GM18870 (cell line): ENCODE measurements around the gene FCGR2B.
"Not testable (repeated sequence)": the region's sequence is repeated elsewhere in the genome, so short reads cannot be mapped to it uniquely, and the experiment has no call there.

Experiments
- ATAC-seq: cut with Tn5 transposase; IDR thresholded peaks from one replicate; pipeline ENCODE4 v1.9.1; 2021; ENCODE audit warnings: moderate library complexity; ENCODE audit not compliant: unreplicated experiment

Gene FCGR2B

DNA sequence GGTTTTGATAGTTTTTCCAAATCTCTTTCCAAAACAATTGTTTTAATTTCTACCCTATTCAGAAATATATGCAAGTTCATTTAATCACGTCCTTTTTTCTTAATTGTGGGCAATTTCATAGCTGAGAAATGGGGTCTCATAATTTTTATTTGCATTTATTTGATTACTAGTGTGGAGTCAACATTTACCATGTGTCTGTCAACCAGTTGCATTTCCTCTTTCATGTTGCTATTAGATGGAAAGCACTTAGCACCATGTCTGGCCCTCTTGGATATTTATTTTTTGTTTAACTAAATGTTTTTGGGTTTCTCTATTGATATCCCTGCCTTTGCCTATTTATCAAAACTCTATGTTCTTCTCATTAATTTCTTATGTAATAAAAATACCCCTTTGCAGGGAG is 18.1 kb upstream of the FCGR2B start:
- ATAC-seq, result not testable (repeated sequence)

DNA sequence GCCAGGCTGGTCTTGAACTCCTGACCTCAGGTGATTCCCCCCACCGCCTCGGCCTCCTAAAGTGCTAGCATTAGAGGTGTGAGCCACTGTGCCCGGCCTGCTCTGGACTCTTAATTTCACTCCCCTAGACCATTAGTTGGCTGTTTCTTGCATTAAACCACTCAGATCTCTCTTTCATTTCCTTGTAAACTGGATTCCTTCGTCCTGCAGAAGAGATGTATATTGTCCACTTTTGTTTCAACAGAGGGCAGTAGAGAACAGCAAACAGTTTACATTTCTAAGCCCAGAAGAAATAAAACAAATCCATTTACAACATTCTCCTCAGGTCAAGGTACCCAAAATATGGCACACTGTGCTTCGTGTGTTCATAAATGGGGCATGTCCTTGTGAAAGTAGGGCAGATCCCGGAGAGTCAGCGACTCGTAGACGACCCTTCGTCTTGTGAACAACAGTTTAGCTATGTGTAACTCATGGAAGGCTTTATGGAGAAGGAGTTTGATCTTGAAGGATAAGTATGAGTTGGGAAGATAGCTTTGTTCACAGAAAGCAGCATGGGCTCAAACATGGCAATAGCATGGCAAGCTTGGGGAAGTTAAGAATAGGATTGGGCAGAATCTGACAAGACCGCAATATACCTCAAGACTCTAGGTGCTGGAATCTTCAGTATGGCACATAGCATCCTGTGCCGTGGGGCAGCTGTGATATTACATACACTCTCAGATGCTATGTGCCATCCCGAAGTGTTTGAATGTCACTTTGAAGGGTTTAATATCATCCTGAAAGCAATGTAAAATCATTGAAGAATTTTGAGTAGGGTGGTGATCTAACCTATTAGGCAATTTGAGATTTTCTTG is 15.2 kb upstream of the FCGR2B start:
- not testable (repeated sequence) for ATAC-seq

DNA sequence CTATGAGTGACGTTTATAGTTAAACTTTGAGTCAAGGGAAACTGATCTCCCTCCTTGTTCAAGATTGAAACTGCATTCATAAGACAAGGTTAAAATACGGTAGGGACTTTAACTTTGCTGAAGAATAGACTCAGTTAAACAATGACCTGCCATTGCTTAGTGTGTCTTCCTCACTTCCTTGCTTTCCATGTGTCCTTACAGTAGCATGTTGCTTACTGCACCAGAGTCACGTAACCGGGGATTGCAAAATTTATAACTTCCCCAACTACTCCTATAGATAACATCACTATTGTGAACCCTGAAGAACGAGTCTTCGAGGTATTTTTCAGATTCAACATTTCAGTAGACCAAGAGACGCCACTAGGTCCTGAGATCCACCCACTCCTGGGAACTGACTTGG is 9.4 kb upstream of the FCGR2B start:
- not testable (repeated sequence) for ATAC-seq

DNA sequence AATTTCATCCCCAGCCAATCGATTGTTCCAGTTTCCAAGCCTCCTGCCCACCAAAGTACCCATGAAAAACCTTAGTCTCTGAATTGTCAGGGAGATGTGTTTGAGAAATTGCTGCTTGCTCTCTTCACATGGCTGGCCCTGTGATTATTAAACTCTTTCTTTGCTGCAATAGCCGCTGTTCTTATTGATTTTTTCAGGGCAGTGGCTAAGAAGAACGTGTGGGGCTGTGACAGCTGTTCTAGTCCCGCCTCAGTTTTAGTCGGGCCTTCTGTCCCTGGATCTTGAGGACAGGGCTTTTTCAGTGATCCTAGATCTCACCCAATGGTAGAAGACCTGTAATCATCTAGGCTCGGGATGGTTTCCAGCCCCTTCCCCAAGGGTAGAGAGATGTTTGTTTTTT is 9.0 kb upstream of the FCGR2B start:
- not testable (repeated sequence) for ATAC-seq

DNA sequence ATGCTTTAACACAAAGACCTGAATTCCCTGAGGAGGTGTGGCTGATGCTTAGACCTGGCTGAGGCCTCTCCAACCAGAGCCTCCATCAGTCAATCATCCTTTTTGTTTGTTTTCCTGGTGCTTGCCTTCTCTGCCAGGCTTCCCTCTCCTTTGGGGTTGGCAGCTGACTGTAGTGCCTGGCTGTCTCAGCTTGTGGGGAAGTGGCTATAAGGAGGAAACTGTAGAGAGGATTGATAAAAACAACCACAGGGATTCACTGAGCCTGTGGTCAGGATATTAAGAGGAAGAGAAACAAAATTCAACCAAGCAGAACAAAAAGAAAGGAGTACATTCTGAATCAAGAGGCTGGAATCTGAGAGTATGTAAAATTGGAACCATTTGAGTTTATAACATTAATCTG is 4.4 kb upstream of the FCGR2B start:
- not testable (repeated sequence) for ATAC-seq

DNA sequence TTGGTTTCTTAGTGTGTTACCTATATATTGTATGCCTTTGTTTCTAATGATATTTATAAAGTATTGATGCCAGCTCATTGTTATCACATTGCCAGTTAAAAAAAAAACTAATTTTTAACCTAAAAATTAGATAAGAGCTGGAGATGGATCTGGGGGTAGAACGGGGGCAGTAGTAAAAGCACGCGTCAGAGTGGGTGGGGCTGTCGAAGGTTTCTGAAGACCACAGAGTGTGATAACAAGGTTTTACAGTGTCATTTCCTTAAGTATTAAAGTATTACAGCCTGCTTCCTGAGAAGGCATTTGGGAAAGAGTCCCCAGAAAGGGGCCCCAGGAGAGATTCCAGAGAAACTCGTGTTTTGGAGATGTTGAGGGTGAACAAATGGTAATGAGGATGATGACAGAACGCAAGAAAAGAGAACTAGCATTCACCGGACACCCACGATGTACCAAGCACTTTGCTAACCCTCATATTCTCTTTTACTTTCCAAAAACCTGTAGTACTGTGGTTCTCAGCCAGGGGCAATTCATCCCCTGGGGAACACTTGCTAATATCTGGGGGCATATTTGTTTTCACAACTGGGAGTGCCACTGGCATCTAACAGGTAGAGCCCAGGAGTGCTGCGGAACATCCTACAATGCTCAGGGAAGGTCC is 1.2 kb upstream of the FCGR2B start:
- not testable (repeated sequence) for ATAC-seq

DNA sequence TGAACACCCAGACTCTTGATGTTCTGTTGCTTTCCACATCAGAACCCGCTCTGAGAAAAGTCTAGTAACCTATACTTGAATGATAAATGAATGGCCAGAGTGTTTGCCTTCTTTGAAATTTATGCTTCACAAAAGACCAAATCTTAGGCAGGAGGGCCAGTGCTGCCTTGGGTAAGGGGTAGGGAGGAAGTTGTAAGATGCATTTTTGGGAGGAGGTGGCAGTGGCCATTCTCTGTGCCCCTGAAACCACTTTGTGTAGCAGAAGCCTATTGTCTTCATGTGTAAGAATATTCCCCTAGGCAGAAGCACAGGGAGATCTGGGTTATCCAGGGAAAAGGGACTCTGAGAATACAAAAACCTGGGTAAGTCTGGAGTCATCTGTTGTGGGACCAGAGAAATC is 626 bp downstream of the FCGR2B start:
- not testable (repeated sequence) for ATAC-seq

DNA sequence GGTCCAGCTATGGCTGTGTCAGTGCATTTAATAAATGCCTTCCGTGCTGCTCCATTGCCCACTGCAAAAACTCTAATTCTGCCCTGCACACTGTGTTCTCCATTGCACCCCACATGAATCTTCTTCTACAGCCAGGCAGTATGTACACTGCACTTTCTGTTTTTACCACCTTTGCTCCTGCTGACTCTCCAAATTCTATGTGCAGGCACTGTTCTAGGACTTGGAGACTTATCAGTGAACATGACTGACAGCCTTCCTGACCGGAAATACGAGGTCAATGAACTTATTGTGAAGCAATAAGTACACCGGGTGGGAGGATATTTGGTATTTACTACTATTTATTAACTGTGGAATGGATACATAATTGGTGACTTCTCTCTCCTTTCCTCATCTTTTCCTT is 1.7 kb downstream of the FCGR2B start:
- ATAC-seq, result not testable (repeated sequence)

DNA sequence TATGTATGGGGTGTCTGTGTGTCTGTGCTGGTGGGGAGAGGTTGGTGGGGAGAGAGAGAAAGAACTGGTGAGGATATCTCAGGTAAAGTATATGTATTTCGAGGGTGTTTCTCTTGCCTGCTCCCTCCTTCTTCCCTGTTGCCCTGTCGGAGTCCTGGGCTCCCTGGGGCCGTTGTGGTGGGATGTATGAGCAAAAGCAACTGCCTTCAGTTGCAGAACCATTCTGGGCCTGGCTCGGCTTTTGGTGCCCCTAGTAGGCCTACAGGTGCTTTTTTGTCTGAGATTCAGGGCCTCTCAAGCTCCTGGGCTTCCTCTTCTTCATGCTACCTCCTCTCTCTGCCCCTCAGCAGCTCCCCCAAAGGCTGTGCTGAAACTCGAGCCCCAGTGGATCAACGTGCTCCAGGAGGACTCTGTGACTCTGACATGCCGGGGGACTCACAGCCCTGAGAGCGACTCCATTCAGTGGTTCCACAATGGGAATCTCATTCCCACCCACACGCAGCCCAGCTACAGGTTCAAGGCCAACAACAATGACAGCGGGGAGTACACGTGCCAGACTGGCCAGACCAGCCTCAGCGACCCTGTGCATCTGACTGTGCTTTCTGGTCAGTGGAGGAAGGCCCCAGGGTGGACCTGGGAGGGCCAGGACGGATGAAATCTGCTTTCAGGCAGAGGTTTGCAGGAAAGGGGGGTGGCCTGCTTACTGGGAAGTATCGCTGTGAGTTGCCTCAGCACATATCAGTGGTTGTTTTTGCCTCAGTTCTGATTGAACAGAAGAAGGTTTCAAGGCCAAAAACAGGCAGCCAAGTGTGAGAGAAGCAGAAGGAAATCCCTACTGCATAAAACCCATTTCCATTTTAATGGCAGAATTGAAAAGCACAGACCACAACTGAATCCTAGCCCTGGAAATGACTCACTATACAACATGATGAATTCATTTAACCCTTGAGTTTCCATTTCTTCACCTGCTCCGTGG is 8.4 kb downstream of the FCGR2B start:
- ATAC-seq, result not testable (repeated sequence)

DNA sequence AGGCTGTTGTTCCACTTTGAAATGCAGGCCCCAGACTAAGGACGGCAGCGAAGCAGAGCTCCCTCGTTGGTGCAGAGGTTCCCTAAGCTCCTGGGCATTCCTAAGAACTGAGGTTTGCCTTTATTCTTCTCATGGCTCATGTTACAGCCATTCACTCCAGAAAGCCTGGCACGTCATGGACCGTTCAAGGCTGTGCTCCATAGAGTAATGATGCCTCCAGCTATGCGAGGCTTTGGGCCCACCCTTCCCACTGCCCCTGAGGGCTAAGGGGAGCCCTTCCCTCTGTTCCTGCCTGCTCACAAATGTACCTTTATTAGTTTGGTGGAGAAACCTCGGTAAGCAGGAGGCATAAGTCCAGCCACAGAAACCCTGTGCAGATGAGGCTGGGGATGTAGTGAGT is 10.5 kb downstream of the FCGR2B start:
- ATAC-seq, result not testable (repeated sequence)

DNA sequence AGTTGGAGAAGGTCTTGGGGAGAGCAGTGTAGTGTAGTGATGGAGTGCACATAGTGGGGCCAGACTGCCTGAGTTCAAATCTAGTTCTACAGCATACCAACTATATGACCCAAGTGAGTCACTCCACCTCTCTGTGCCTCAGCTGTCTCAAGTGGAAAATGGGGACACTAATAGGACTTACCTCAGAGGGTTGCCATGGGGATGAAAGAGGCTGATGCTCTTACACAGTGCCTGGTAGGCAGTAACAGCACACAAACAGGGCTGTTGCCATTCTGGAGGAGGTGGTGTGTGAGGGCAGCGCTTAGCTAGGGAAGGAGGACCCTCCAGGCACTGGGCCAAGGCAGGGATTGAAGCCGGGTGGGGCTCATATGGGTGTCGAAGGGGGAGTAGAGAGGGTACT is 11.5 kb downstream of the FCGR2B start:
- not testable (repeated sequence) for ATAC-seq

DNA sequence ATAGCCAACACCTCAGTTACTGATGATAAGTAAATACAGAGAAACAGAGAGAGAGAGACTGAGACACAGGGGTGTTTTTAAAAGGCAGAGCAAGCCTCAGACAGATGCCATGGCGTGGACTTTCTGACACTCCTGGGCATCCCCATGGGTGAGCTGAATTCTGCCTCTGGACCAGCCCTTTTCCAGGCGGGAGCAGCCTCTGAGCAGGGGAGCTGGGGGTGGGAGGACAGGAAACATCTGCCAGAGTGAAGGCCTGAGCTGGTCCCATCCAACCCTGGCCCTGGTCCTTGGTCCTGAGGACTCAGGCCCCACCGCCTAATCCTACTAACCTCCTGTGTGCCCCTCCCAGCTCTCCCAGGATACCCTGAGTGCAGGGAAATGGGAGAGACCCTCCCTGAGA is 12.0 kb downstream of the FCGR2B start:
- ATAC-seq, result not testable (repeated sequence)

DNA sequence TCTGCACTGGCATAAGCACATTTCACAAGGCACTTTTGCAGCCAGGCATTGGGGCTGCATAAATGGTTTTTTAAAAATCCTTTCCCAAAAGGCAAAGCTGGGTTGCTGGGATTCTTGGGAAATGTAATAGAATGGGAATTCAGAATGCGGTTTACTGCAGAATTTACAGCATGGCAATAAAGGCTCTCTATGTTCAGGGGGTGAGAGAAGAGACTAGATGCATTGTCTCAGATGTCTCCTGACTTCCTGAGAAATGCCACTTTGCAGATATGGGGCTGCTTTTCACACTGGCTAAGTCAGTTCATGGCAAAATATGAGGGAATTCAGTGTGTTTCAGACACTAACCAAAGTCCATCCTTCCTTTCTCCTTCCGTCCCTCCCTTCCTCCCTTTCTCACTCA is 13.5 kb downstream of the FCGR2B start:
- no peak for ATAC-seq

DNA sequence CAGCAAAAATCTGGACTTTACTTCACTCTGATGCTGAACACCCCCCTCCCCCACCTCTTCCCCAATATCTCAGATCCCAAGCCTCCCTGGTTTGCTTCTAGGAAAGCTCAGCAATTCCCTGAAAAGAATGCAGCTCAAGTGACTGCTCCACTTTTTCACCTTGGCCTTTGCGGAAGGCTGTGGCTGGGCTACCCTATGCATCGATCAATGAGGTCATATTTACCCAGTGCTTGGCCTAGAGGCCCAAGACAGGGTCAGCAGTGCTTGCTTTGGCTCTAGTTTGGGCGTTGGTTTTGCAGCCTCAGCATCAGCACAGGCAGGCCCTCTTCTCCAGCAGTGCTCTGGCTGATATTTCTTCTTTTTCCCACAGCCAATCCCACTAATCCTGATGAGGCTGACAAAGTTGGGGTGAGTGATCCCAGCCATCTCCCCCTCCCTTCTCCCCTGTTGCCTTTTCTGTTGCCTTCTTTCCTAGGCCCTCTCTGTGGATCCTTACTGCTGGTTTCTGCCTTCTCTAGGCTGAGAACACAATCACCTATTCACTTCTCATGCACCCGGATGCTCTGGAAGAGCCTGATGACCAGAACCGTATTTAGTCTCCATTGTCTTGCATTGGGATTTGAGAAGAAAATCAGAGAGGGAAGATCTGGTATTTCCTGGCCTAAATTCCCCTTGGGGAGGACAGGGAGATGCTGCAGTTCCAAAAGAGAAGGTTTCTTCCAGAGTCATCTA is 14.2 kb downstream of the FCGR2B start:
- ATAC-seq, result no peak

DNA sequence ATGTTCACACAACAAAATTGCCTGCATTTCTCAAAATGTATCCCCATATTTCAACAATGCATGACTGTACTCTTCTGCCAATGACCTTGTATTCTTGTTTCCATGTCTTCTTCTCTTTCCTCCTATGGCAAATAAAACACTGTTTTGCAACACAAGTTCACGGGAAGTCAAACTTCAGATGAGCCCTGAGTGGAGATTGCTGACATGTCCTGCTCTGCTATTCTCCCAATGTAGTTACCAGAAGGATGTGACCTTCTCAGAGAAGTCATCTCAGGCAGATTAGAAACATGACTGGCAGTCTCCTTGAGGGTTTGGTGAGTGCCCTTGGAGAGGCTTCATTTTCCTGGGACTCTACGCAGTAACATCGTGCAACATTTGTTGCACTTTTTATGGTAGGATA is 15.6 kb downstream of the FCGR2B start:
- ATAC-seq, result no peak

DNA sequence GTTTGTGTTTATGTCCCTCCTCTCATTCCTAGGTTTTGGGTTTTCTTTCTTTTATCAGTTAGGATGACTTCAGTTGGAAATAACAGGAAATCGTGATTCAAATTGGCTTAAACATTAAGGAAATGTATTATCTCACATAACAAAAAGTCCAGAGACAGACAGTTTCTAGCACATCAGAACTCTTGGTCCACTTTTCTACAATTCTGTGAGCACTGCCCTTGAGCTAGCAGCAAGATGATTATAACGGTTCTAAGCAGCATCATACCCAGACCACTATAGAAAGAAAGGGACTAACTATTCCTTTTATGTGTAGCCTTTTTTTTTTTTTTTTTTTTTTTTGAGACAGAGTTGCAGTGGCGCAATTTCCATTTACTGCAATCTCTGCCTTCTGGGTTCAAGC is 18.9 kb downstream of the FCGR2B start:
- no peak for ATAC-seq

DNA sequence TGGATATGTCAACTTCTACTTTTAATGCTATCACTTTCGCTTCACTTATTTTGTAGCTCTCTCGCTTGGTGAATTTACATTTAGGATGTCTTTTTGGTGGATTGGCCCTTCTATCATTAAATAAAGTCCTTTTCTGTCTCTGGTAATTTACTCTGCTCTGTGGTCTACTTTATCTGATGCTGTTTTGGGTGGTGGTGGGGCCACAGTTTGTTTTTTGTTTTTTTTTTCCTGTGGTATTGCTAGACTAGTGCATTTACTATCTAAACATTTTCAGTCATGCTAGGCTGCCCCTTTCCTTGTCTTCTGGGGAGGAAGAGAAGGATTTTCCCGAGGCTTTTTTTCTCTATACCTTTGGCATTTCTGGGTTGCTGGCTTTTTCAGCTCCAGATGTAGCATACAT is 26.0 kb downstream of the FCGR2B start:
- no peak for ATAC-seq

DNA sequence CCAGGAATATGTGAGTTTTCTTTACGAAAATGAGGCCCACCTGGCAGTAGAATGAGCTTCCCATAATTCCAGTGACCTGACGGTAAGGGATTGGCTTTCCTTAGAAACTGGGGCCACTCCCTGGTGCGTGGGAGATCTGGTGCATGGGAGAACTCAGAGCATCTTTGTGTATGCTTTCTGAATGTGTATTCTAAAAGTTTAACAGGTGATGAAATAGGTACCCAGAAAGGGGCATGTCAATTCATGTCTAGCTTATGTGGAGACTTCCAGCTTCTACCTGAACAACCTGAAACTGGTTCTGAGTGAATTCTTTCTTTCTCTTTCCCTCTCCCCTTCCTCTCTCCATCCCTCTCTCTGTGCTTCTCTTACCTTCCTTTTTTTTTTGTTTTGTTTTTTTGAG is 28.9 kb downstream of the FCGR2B start:
- ATAC-seq, result no peak

DNA sequence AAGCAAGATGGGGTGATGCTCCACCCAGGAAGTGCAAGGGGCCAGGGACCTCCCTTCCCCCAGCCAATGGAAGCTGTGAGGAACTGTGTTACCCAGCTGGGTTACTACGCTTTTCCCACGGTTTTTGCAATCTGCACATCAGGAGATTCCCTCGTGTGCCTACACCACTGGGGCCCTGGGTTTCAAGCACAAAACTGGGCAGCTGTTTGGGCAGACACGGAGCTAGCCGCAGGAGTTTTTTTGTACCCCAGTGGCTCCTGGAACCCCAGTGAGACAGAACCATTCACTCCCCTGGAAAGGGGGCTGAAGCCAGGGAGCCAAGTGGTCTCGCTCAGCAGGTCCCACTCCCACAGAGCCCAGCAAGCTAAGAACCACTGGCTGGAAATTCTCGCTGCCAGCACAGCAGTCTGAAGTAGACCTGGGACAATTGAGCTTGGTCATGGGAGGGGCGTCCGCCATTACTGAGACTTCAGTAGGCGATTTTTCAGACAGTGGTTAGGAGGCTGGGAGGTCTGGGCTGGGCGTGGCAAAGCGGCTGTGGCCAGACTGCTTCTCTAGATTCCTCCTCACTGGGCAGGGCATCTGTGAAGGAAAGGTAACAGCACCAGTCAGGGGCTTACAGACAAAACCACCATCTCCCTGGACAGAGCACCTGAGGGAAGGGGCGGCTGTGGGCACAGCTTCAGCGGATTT is 30.2 kb downstream of the FCGR2B start:
- not testable (repeated sequence) for ATAC-seq

DNA sequence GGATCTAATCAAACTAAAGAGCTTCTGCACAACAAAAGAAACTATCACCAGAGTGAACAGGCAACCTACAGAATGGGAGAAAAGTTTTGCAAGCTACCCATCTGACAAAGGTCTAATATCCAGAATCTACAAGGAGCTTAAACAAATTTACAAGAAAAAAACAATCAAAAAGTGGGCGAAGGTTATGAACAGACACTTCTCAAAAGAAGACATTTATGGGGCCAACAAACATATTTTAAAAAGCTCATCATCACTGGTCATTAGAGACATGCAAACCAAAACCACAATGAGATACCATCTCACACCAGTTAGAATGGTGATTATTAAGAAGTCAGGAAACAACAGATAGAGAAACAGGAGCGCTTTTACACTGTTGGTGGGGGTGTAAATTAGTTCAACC is 35.4 kb downstream of the FCGR2B start:
- ATAC-seq, result not testable (repeated sequence)
